Fibroblast of villous mesenchyme (primary cell): Measurements from ENCODE around the gene SLC41A1. TPM values are rescaled to one million over a fixed set of nuclear protein-coding genes. Genes with fewer than 3 reads are reported as not detected.

Experiments
- DNase-seq: peaks from one replicate; pipeline ENCODE4 v3.0.0-alpha.2; 2010; ENCODE audit warnings: low read depth
- H3K4me3 ChIP-seq: 2 replicates; pipeline ENCODE4 v1.5.1; 2011; ENCODE audit warnings: low read depth, mild to moderate bottlenecking, low read length
- CTCF ChIP-seq: IDR thresholded peaks from 2 replicates; pipeline ENCODE4 v1.5.1; 2012; ENCODE audit warnings: low read depth, mild to moderate bottlenecking, low read length; ENCODE audit not compliant: insufficient read depth
- total RNA-seq: library from RNA; depleted of rRNA; stranded (reverse); fragments of >200 nt; gene quantifications from 2 replicates; pipeline ENCODE4 v1.2.3, GENCODE V29; 2012

Gene SLC41A1
- total RNA-seq, 1 donor = 20.7 TPM

- DNase-seq = no peak
- no peak for TF ChIP-seq CTCF
- H3K4me3 ChIP-seq = no peak overlapping the region
Measured at GRCh38 chr1:205792481-205792881, 20.5 kb downstream of the SLC41A1 start.

- DNase-seq = peak; percentile 48
Measured at GRCh38 chr1:205791568-205792180, 21.3 kb downstream of the SLC41A1 start.

GRCh38 chr1:205787287-205787916 is 25.6 kb downstream of the SLC41A1 start:
- DNase-seq = no peak
- TF ChIP-seq CTCF = no peak
- no peak overlapping the region for H3K4me3 ChIP-seq

More at GRCh38 chr1:205791568-205792180, 21.3 kb downstream of the SLC41A1 start:
- TF ChIP-seq CTCF = peak; percentile 89
- H3K4me3 ChIP-seq = no peak overlapping the region

- H3K4me3 ChIP-seq = no peak overlapping the region
- no peak for TF ChIP-seq CTCF
- DNase-seq = no peak
Measured at GRCh38 chr1:205786601-205787000, 26.4 kb downstream of the SLC41A1 start.

GRCh38 chr1:205785446-205785845 is 27.6 kb downstream of the SLC41A1 start:
- no peak for DNase-seq
- TF ChIP-seq CTCF = no peak
- no peak overlapping the region for H3K4me3 ChIP-seq

GRCh38 chr1:205783904-205784303 is 29.1 kb downstream of the SLC41A1 start:
- no peak for TF ChIP-seq CTCF
- H3K4me3 ChIP-seq = no peak overlapping the region
- DNase-seq = no peak
